ENCODE results near the gene NPC2. TPM values are rescaled to one million over a fixed set of nuclear protein-coding genes. Genes with fewer than 3 reads are reported as not detected.

NPC2 gene
- total RNA-seq, 1 experiment from 2014 or later: 291 TPM

DNA sequence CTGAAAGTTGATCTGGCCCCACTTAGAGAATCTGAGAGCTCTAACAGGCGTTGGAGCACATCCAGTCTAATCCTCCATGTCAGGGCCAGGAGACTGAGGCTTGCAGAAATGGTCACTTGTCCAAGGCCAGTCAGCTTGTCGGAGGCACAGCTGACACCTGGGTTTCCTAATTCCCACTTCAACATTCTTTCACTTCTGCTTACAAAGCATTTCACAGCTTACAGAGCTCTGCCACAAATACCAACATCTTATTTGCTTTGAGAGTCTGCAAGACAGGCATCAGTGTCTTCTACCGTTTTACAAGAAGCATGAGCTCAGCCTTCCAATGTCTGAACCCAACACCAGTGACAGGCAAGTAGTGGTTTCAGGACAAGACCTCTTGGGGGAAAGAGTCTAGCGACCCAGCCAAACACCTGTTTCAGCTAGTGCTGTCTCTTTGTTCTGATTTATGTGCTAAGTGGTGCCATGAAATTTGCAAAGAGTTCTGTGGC, 32.3 kb upstream of the NPC2 start:
- intact Hi-C loops (cut with micrococcal nuclease; ENCODE audit: unreplicated experiment): no loop called here
- H3K9me3 Mint-ChIP-seq (ENCODE audit: unreplicated experiment): no peaks in the 10 kb centered on the region
- DNase-seq: no peak
- no peak overlapping the region for H3K27ac Mint-ChIP-seq (ENCODE audit: unreplicated experiment)
- TF ChIP-seq, protein P1, sequence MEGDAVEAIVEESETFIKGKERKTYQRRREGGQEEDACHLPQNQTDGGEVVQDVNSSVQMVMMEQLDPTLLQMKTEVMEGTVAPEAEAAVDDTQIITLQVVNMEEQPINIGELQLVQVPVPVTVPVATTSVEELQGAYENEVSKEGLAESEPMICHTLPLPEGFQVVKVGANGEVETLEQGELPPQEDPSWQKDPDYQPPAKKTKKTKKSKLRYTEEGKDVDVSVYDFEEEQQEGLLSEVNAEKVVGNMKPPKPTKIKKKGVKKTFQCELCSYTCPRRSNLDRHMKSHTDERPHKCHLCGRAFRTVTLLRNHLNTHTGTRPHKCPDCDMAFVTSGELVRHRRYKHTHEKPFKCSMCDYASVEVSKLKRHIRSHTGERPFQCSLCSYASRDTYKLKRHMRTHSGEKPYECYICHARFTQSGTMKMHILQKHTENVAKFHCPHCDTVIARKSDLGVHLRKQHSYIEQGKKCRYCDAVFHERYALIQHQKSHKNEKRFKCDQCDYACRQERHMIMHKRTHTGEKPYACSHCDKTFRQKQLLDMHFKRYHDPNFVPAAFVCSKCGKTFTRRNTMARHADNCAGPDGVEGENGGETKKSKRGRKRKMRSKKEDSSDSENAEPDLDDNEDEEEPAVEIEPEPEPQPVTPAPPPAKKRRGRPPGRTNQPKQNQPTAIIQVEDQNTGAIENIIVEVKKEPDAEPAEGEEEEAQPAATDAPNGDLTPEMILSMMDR (IDR thresholded peaks at IDR 0.05; ENCODE audit: insufficient read depth in 1 of 2, low read depth in 1 of 2, low read length in 1 of 2, severe bottlenecking in 1 of 2, unreplicated experiment in 1 of 2): no peak
- H3K4me1 Mint-ChIP-seq (ENCODE audit: low read depth, unreplicated experiment): no peaks in the 10 kb centered on the region
- H3K27me3 Mint-ChIP-seq (ENCODE audit: insufficient read depth, unreplicated experiment): peaks cover 4% of the 10 kb centered on the region
- Histone ChIP-seq H3K36me3 (ENCODE audit: control insufficient read depth, insufficient read depth, low read length) (no peaks in the 10 kb centered on the region), H3K27me3 (replicated peaks; ENCODE audit: control insufficient read depth, insufficient read depth, low read length) (no peaks in the 10 kb centered on the region; the same call in 1 of the 2 replicates), H3K9me3 (no peaks in the 10 kb centered on the region), H3K4me3 (ENCODE audit: low read depth, low read length) (no peak overlapping the region), H3K4me1 (no peaks in the 10 kb centered on the region)
- CTCF ChIA-PET: interaction anchor here (1.0 to 1.1 kb wide), 3 partner anchors 17 to 84 kb away, joined by 3 read pairs; no protein-coding TSS in a partner anchor
- POLR2A ChIA-PET: no interaction called here
- no peaks in the 10 kb centered on the region for H3K36me3 Mint-ChIP-seq (ENCODE audit: insufficient read depth, unreplicated experiment)
- no peak overlapping the region for H3K4me3 Mint-ChIP-seq (ENCODE audit: unreplicated experiment)
- BruUV-seq (replicated peaks): no TSS peak

DNA sequence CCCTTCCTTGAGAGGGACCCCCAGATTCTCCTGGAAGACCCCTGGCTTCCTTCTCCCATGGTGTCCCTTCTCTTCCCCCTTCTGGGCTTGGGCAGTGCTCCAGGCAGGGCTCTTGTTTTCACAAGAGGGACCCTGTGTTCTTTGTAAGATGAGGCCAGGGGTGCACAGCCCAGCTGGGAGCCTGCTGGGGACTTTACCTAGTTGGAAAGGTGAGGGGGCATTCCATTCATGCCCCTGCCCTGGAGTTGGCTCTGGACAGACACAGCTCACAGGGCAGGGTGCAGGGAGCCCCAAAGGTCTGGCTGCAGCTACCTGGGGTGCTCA, 31.7 kb upstream of the NPC2 start:
- Mint-ChIP-seq H3K27ac (ENCODE audit: unreplicated experiment) (no peak overlapping the region), H3K9me3 (ENCODE audit: unreplicated experiment) (no peaks in the 10 kb centered on the region), H3K4me1 (ENCODE audit: low read depth, unreplicated experiment) (no peaks in the 10 kb centered on the region), H3K27me3 (ENCODE audit: insufficient read depth, unreplicated experiment) (peaks cover 4% of the 10 kb centered on the region), H3K36me3 (ENCODE audit: insufficient read depth, unreplicated experiment) (no peaks in the 10 kb centered on the region), H3K4me3 (ENCODE audit: unreplicated experiment) (no peak overlapping the region)
- Histone ChIP-seq H3K36me3 (ENCODE audit: control insufficient read depth, insufficient read depth, low read length) (no peaks in the 10 kb centered on the region), H3K4me3 (ENCODE audit: low read depth, low read length) (no peak overlapping the region), H3K9me3 (no peaks in the 10 kb centered on the region), H3K4me1 (no peaks in the 10 kb centered on the region), H3K27me3 (replicated peaks; ENCODE audit: control insufficient read depth, insufficient read depth, low read length) (no peaks in the 10 kb centered on the region; the same call in 1 of the 2 replicates)
- TF ChIP-seq, protein P1 (IDR thresholded peaks at IDR 0.05; ENCODE audit: insufficient read depth in 1 of 2, low read depth in 1 of 2, low read length in 1 of 2, severe bottlenecking in 1 of 2, unreplicated experiment in 1 of 2): no peak
- intact Hi-C loops (cut with micrococcal nuclease; ENCODE audit: unreplicated experiment): no loop called here
- ChIA-PET CTCF (interaction anchor here (1.0 kb wide), 2 partner anchors 16 to 22 kb away, joined by 3 read pairs; no protein-coding TSS in a partner anchor), POLR2A (no interaction called here)
- DNase-seq: no peak
- no TSS peak for BruUV-seq (replicated peaks)

DNA sequence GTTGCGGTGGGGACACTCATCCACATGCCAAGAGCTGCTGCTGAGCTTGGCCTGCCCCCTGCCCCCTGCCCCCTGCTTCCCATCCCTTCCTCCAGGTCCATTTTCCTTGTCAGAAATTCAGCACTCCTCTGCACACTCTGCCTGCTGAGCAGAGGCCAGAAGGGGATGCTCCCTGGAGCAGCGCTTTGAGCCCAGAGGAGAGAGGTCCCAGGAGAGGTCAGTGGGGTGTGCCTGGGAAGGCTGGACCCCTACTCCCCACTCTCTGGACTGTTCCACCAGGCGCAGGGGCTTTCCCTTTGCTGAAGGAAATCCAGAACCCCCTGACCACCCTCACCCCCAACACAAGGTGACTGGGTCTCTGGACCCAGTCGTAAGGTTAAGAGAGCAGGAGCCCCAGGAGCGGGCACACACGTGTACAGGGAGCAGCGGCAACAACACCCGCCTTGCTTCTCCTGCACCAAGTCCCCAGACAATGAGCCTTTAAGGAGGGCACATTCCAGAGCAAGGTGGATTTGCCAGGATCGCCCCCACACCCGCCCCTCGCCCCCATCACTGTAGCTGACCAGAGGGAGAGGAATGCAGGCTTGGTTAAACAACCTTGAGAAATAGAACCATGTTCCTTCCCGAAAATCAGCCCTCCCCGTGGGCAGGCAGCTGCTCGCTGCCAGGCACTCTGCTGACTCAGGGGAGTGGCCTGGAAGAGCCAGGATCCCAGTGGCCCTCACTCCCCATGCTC, 31.1 kb upstream of the NPC2 start:
- Histone ChIP-seq H3K27me3 (replicated peaks; ENCODE audit: control insufficient read depth, insufficient read depth, low read length) (no peaks in the 10 kb centered on the region; the same call in 1 of the 2 replicates), H3K4me1 (no peaks in the 10 kb centered on the region), H3K4me3 (ENCODE audit: low read depth, low read length) (no peak overlapping the region), H3K36me3 (ENCODE audit: control insufficient read depth, insufficient read depth, low read length) (no peaks in the 10 kb centered on the region), H3K9me3 (no peaks in the 10 kb centered on the region)
- intact Hi-C loops (cut with micrococcal nuclease; ENCODE audit: unreplicated experiment): no loop called here
- DNase-seq: no peak
- Mint-ChIP-seq H3K9me3 (ENCODE audit: unreplicated experiment) (no peaks in the 10 kb centered on the region), H3K27me3 (ENCODE audit: insufficient read depth, unreplicated experiment) (peaks cover 4% of the 10 kb centered on the region), H3K4me1 (ENCODE audit: low read depth, unreplicated experiment) (no peaks in the 10 kb centered on the region), H3K36me3 (ENCODE audit: insufficient read depth, unreplicated experiment) (no peaks in the 10 kb centered on the region), H3K27ac (ENCODE audit: unreplicated experiment) (no peak overlapping the region), H3K4me3 (ENCODE audit: unreplicated experiment) (no peak overlapping the region)
- POLR2A ChIA-PET: no interaction called here
- CTCF ChIA-PET: interaction anchor here (1.0 kb wide), 2 partner anchors 16 to 22 kb away, joined by 3 read pairs; no protein-coding TSS in a partner anchor
- TF ChIP-seq, protein P1 (IDR thresholded peaks at IDR 0.05; ENCODE audit: insufficient read depth in 1 of 2, low read depth in 1 of 2, low read length in 1 of 2, severe bottlenecking in 1 of 2, unreplicated experiment in 1 of 2): no peak
- BruUV-seq (replicated peaks): no TSS peak

Data from Caco-2 (cell line).